GM18858 (cell line): ENCODE data around the gene DYNC1LI2.

ENCODE experiments used
- ATAC-seq: cut with Tn5 transposase; IDR thresholded peaks from one replicate; pipeline ENCODE4 v1.9.1; 2021; ENCODE audit not compliant: unreplicated experiment

DYNC1LI2 gene

DNA sequence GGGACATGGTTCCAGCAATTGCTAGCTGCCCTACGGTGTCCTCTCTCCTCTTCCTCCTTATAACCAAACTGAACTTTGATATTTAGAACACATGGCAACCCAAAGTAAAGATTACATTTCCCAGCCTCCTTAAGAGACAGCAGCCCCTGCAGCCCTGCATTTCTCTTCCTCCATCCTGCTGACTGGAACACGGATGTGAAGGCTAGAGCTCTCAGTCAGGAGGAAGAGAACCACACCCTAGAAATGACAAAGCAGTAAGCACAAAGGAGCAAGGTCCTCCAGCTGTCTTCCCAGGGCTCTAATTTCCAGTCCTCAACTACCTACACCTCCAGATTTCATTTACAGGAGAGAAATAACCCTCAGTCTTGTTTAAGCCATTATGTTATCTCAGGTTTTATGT is 10.9 kb downstream of the DYNC1LI2 start:
- ATAC-seq, result no peak

DNA sequence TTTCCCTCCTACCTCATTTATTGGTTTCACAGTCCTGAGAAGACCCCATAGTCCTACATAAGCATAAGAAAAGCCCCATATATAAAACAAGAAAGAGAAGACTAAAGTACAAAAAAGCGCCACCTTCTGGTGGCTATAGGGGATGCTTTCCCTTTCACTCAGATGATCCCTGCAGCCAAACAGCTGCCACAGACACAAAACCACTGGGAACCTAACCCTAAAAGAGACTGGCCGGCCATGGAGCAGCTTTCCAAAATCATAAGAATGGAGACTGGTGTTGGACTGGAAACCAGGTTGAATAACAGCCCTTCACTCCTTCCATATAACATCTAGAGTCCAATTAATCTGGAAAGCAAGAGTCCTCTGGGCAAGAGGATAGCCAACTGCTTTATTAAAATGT is 11.4 kb downstream of the DYNC1LI2 start:
- ATAC-seq, result no peak

GRCh38 chr16:66735891-66736290 is 15.5 kb downstream of the DYNC1LI2 start:
- ATAC-seq, result no peak

DNA sequence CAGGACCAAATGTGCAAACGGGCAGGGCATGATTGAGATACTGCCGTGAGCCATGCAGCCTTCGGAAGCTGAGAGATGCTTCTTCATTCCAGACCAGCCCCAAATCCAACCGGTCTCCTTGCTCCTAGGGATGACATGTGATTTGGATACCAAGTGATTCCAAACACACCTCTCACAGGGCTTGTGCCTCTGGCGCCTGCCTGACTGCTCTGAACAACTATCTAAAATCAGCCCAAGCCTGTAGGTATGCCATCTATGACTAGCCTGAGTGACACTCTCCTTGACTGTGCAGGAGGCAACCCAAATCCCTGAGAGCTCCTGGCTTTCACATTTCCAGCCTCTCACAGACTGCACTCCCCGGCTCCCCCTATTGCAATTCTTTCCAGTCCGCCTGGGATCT is 20.3 kb downstream of the DYNC1LI2 start:
- ATAC-seq, result no peak

DNA sequence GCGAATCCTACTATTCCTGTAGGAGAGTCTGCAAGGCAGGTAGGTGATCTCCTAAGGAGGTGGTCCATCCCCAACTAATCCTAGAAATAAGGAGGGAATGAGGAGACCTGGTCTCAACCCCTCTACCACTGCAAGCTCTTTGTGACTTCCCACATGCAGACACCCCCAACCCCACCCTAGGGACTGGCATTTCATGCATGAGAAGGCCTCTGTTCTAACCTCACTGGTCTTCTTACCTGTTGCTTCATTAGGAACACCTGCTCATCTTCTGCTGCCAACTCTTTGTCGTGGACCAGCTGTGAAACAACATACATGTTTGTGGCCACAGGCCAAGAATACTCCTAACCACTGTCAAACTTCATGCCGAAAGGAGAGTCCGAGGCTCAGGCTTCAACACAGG is 22.6 kb downstream of the DYNC1LI2 start:
- ATAC-seq, result no peak

DNA sequence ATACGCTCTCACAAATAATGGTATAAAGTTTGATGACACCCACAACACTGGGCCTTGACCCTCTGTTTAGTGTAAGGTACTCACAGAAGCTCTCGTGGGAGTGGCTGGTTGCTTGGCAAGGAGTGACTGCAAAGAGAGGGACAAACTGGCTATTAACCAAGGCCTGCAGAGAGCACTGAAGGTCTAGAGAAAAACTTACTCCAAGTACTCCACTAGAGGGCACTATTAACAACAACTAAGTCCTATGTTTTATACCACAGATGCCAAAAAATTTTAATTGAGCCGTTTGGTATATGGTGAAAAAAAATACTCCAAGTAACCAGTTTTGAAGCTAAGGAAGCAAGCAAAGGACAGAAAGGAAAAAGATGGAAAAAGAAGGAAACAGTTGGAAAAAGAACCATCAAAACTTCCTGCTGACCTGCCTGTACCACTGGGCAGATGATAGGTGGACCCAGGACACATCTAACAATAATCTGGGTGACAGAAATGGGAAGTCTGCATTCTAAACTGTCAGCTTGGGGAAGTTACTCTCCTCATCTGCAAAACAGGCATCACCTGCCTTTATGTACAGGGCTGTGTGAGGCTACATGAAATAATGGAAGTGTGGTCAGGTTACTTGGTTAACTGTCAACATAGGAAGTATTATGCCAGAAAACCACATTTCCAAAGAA is 23.2 kb downstream of the DYNC1LI2 start:
- no peak for ATAC-seq

- no peak for ATAC-seq
Observed at GRCh38 chr16:66720766-66721165, 30.6 kb downstream of the DYNC1LI2 start.

GRCh38 chr16:66719246-66719645 is 32.2 kb downstream of the DYNC1LI2 start:
- no peak for ATAC-seq

- ATAC-seq, result no peak
Observed at GRCh38 chr16:66717776-66718175, 33.6 kb downstream of the DYNC1LI2 start.

- no peak for ATAC-seq
Observed at GRCh38 chr16:66717112-66717675, 34.2 kb downstream of the DYNC1LI2 start.

DNA sequence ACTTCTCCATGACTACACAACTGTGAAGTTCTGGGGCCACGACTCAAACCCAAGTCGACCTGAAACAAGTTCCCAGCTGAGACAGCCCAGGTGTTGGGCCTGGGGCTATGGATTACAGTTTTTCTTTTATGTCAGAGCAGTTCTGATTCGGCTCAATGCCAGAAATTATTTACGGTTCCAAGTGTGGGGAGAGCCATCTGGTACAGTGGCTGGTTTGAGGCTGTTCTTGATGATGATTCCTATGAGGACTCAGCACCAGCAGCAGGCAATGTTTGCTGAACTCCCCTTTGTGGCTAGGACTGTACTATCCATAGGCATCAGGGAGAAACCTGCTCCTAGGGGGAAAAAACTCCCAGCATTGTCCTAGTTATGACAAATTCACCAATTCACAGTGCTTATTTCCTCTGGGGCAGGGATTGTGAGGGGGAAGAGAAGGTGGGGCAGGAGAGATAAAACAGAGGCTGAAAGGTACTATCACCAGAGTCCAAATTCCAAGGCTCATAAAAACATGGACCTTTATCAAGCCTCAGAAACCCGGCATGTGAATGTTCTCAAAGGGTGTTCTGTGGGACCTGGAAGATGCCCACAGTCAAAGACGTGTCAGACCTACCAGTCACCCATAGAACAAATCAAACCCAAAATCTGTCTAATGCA is 36.6 kb downstream of the DYNC1LI2 start:
- no peak for ATAC-seq

GRCh38 chr16:66714062-66714461 is 37.3 kb downstream of the DYNC1LI2 start:
- ATAC-seq, result no peak

DNA sequence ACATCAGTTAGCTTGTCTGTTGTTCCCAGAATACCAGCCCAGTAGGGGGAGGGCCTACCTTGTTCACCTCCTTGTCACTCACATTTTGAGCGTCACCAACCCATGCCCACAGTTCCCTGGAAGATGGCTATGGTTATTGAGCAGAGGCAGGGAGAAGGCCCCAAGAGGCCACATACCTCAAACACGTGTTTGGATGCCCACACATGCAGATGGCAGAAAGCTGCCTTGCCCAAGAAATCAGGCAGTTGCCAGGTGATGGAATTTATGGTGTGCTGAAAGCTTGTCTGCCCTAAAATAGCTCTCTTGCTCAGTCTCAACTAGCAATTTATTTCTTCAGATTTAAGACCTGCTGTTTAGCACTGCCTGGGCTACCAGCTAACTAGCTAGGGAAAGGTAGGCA is 38.3 kb downstream of the DYNC1LI2 start:
- no peak for ATAC-seq

- no peak for ATAC-seq
Observed at GRCh38 chr16:66712512-66712911, 38.9 kb downstream of the DYNC1LI2 start.

- ATAC-seq, result no peak
Observed at GRCh38 chr16:66711581-66711980, 39.8 kb downstream of the DYNC1LI2 start.

DNA sequence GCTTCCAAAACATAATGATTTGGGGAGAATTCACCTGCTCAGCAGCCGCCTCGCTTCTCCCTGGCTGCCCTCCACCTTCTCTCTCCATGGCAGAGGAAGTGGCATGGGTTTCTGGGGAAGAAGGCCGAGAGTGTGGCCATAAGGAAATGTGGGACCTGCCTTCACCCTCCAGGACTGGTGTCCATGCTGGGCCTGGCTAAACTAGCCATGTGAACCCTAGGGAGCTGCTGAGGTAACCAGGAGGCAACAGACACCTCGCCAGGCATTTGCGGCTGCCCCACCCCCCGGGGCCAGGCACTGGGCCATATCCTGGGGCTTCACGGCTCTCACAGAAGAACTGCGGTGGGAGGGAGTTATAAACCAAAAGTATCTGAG is 44.9 kb downstream of the DYNC1LI2 start:
- ATAC-seq, result no peak

GRCh38 chr16:66705790-66706505 is 45.5 kb downstream of the DYNC1LI2 start:
- ATAC-seq, result no peak

GRCh38 chr16:66703406-66704215 is 47.8 kb downstream of the DYNC1LI2 start:
- ATAC-seq, result no peak

DNA sequence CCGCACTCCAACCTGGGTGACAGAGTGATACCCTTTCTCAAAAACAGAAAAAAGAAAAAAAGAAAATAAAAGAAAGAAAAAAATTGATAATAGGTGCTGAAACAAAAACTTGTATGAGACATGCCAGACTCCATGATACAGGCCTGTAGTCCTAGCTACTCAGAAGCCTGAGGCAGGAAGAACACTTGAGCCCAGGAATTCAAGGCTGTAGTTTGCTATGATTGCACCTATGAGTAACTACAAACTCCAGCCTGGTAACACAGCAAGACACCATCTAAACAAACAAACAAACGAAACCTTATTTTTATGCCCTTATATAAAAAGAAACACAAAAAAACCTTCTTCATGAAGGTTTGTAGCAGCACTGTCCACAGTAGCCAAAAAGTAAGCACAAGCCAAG is 49.9 kb downstream of the DYNC1LI2 start:
- ATAC-seq, result no peak

- ATAC-seq, result no peak
Observed at GRCh38 chr16:66701026-66701425, 50.4 kb downstream of the DYNC1LI2 start.

- ATAC-seq, result no peak
Observed at GRCh38 chr16:66699898-66700297, 51.5 kb downstream of the DYNC1LI2 start.
